ENCODE data around the gene FOXN3. TPM values are rescaled to one million over a fixed set of nuclear protein-coding genes. Genes with fewer than 3 reads are reported as not detected.

Gene FOXN3
- total RNA-seq, 1 experiment from 2014 or later: 13.8 TPM

- Histone ChIP-seq H3K9me2 (replicated peaks; ENCODE audit: insufficient read depth, low read length) (no peaks in the 10 kb centered on the region), H3K9ac (ENCODE audit: low read length) (no peak overlapping the region), H3K4me2 (ENCODE audit: low read depth, low read length, poor library complexity, severe bottlenecking) (no peak overlapping the region), H4K20me1 (ENCODE audit: insufficient read depth, low read depth, low read length) (no peaks in the 10 kb centered on the region), H2AFZ (ENCODE audit: low read length) (no peak overlapping the region), H3K27me3 (ENCODE audit: low read length) (peaks cover 2% of the 10 kb centered on the region; the same call in 1 of the 2 replicates), H3K9me3 (ENCODE audit: low read length) (no peaks in the 10 kb centered on the region), H3K79me2 (ENCODE audit: low read length) (no peaks in the 10 kb centered on the region), H3K36me3 (ENCODE audit: insufficient read depth, low read length) (no peaks in the 10 kb centered on the region), H3K27ac (ENCODE audit: low read length) (no peak overlapping the region), H3K4me1 (ENCODE audit: low read length) (no peaks in the 10 kb centered on the region), H3K4me3 (ENCODE audit: low read length) (no peak overlapping the region)
- no peak for DNase-seq
Measured at GRCh38 chr14:89317051-89317691, 99.9 kb downstream of the FOXN3 start.

DNA sequence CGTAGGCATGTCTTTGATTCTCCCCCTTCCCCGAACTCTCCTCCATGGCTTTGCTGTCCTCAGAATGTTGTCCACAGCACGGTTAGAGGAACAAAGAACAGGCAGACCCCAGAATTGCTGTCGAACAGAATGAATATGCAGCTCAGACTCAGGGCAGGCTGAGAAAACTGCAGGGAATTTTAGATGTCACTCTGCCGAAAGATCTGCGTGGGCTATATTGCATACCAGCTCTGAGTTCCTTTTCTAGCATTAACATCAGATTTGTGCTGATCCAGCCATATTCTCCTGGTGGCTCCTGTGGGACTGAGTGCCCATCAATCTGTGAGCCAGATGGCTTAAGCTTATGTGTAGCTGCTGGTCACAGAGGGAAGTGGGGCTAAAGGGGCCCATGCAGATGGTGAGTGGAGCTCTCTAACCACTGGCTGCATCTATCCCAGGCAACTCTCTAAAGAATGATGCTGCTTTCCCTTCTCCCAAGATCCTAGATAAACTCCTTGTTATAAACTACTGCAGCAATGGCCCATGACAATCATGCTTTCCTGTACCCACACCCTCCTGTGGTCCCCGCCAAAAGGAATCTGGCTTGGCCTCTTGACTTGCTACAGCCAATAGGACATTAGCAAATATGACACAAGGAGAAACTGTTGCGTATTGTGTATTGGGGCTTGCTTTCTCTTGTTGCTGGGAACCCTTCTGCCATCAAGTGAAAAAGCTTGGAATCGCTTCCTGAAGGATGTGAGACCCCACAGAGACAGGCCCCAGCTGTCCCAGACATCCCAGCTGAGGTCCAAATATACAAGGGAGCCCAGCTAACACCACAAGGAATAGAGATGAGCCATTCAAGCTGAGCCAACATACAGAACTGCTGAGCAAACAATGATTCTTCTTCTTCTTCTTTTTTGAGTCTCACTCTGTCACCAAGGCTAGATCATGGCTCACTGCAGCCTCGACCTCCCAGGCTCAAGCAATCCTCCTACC is 101.3 kb downstream of the FOXN3 start:
- Histone ChIP-seq H3K9ac (ENCODE audit: low read length) (no peak overlapping the region), H4K20me1 (ENCODE audit: insufficient read depth, low read depth, low read length) (no peaks in the 10 kb centered on the region), H3K27me3 (ENCODE audit: low read length) (0 out of 2 replicates have a peak, but pooled peaks cover 2% of the 10 kb centered on the region), H3K4me2 (ENCODE audit: low read depth, low read length, poor library complexity, severe bottlenecking) (no peak overlapping the region), H2AFZ (ENCODE audit: low read length) (no peak overlapping the region), H3K79me2 (ENCODE audit: low read length) (no peaks in the 10 kb centered on the region), H3K27ac (ENCODE audit: low read length) (no peak overlapping the region), H3K4me3 (ENCODE audit: low read length) (no peak overlapping the region), H3K4me1 (ENCODE audit: low read length) (no peaks in the 10 kb centered on the region), H3K9me3 (ENCODE audit: low read length) (no peaks in the 10 kb centered on the region), H3K9me2 (replicated peaks; ENCODE audit: insufficient read depth, low read length) (no peaks in the 10 kb centered on the region), H3K36me3 (ENCODE audit: insufficient read depth, low read length) (no peaks in the 10 kb centered on the region)
- DNase-seq: no peak

DNA sequence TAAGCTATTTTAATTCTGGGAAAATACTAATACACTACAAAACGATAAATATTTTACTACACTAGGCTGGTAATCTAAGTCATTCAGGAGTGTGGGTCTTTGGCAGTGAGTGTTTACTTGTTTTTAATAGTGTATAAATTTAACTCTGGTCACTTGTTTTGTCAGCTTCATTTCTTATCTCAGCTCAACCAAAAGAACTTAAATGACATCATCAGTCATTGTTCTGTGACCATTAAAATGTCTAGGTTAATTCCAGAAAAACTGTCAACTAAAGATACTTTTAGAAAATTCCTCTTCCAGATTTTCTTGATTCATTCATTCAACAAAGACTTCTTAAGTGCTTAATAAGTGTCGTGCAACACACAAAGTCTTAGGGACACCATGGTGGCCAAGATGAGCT is 102.8 kb downstream of the FOXN3 start:
- no peak overlapping the region for H3K9ac ChIP-seq (ENCODE audit: low read length)
- H3K36me3 ChIP-seq (ENCODE audit: insufficient read depth, low read length): no peaks in the 10 kb centered on the region
- H3K4me1 ChIP-seq (ENCODE audit: low read length): no peaks in the 10 kb centered on the region
- no peak overlapping the region for H2AFZ ChIP-seq (ENCODE audit: low read length)
- H3K9me2 ChIP-seq (replicated peaks; ENCODE audit: insufficient read depth, low read length): no peaks in the 10 kb centered on the region
- no peaks in the 10 kb centered on the region for H3K9me3 ChIP-seq (ENCODE audit: low read length)
- H3K27me3 ChIP-seq (ENCODE audit: low read length): 0 out of 2 replicates have a peak, but pooled peaks cover 2% of the 10 kb centered on the region
- H3K4me2 ChIP-seq (ENCODE audit: low read depth, low read length, poor library complexity, severe bottlenecking): no peak overlapping the region
- H3K27ac ChIP-seq (ENCODE audit: low read length): no peak overlapping the region
- H4K20me1 ChIP-seq (ENCODE audit: insufficient read depth, low read depth, low read length): no peaks in the 10 kb centered on the region
- H3K79me2 ChIP-seq (ENCODE audit: low read length): no peaks in the 10 kb centered on the region
- DNase-seq: no peak
- no peak overlapping the region for H3K4me3 ChIP-seq (ENCODE audit: low read length)

DNA sequence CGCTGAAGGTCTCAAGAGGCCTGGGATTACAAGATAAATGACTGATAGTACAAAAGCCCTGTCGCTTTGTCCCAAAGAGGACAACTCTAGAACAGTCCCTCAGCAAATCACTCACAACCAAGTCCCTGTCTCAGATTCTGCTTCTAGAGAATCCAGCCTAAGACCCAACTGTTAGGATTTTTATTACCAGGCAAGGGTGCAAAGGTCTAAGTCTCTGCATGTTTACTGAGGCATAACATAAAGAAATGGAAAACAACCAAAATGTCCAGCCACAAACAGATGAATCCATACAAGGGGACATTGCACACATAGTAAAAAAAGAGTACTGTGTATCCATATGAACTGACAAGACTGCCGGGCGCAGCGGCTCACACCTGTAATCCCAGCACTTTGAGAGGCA is 104.1 kb downstream of the FOXN3 start:
- Histone ChIP-seq H3K9me2 (replicated peaks; ENCODE audit: insufficient read depth, low read length) (no peaks in the 10 kb centered on the region), H2AFZ (ENCODE audit: low read length) (no peak overlapping the region), H3K4me3 (ENCODE audit: low read length) (no peak overlapping the region), H3K9me3 (ENCODE audit: low read length) (no peaks in the 10 kb centered on the region), H3K4me1 (ENCODE audit: low read length) (no peaks in the 10 kb centered on the region), H3K27ac (ENCODE audit: low read length) (no peak overlapping the region), H3K4me2 (ENCODE audit: low read depth, low read length, poor library complexity, severe bottlenecking) (no peak overlapping the region), H3K79me2 (ENCODE audit: low read length) (no peaks in the 10 kb centered on the region), H3K27me3 (ENCODE audit: low read length) (no peaks in the 10 kb centered on the region), H3K9ac (ENCODE audit: low read length) (no peak overlapping the region), H3K36me3 (ENCODE audit: insufficient read depth, low read length) (no peaks in the 10 kb centered on the region), H4K20me1 (ENCODE audit: insufficient read depth, low read depth, low read length) (no peaks in the 10 kb centered on the region; the same call in 1 of the 2 replicates)
- DNase-seq: no peak

- Histone ChIP-seq H3K79me2 (ENCODE audit: low read length) (no peaks in the 10 kb centered on the region), H3K4me2 (ENCODE audit: low read depth, low read length, poor library complexity, severe bottlenecking) (no peak overlapping the region), H3K9me2 (replicated peaks; ENCODE audit: insufficient read depth, low read length) (no peaks in the 10 kb centered on the region), H4K20me1 (ENCODE audit: insufficient read depth, low read depth, low read length) (no peaks in the 10 kb centered on the region; the same call in 1 of the 2 replicates), H2AFZ (ENCODE audit: low read length) (no peak overlapping the region), H3K9me3 (ENCODE audit: low read length) (no peaks in the 10 kb centered on the region), H3K4me3 (ENCODE audit: low read length) (no peak overlapping the region), H3K36me3 (ENCODE audit: insufficient read depth, low read length) (no peaks in the 10 kb centered on the region), H3K27ac (ENCODE audit: low read length) (no peak overlapping the region), H3K27me3 (ENCODE audit: low read length) (no peaks in the 10 kb centered on the region), H3K9ac (ENCODE audit: low read length) (no peak overlapping the region), H3K4me1 (ENCODE audit: low read length) (peaks cover 20% of the 10 kb centered on the region)
- no peak for DNase-seq
Measured at GRCh38 chr14:89310211-89310610, 106.8 kb downstream of the FOXN3 start.

DNA sequence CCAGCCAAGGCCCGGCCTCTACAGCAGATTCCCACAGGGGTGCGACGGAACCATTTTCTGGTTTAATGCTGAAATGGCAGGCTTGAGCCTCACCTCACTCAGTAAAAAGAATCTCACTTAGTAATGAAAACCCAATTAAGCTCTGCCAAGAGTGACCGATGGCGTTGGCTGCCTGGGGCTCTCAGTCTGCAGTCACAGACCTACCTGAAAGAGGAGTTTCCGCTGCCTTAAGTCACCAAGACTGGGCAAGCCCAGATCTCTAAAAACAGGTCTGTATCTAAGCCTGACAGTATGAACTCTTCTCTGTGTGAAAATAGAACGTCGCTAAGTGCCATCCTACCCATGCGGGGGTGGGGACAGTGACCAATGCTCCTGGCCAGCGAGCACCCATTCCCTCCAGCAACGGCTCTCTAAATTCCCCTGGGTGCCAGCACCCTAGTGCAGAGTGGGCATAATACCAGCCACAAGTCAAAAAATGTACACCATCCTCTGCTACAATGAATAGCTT is 107.3 kb downstream of the FOXN3 start:
- no peaks in the 10 kb centered on the region for H3K9me2 ChIP-seq (replicated peaks; ENCODE audit: insufficient read depth, low read length)
- no peaks in the 10 kb centered on the region for H3K27me3 ChIP-seq (ENCODE audit: low read length)
- DNase-seq: no peak
- H3K9me3 ChIP-seq (ENCODE audit: low read length): no peaks in the 10 kb centered on the region
- no peak overlapping the region for H3K9ac ChIP-seq (ENCODE audit: low read length)
- no peaks in the 10 kb centered on the region for H3K36me3 ChIP-seq (ENCODE audit: insufficient read depth, low read length)
- H3K4me2 ChIP-seq (ENCODE audit: low read depth, low read length, poor library complexity, severe bottlenecking): no peak overlapping the region
- peaks cover 25% of the 10 kb centered on the region for H3K4me1 ChIP-seq (ENCODE audit: low read length)
- no peaks in the 10 kb centered on the region; the same call in 1 of the 2 replicates for H4K20me1 ChIP-seq (ENCODE audit: insufficient read depth, low read depth, low read length)
- no peaks in the 10 kb centered on the region for H3K79me2 ChIP-seq (ENCODE audit: low read length)
- H3K27ac ChIP-seq (ENCODE audit: low read length): no peak overlapping the region
- H2AFZ ChIP-seq (ENCODE audit: low read length): no peak overlapping the region
- H3K4me3 ChIP-seq (ENCODE audit: low read length): no peak overlapping the region

- no peaks in the 10 kb centered on the region for H3K27me3 ChIP-seq (ENCODE audit: low read length)
- H3K4me3 ChIP-seq (ENCODE audit: low read length): no peak overlapping the region
- no peaks in the 10 kb centered on the region; the same call in 1 of the 2 replicates for H4K20me1 ChIP-seq (ENCODE audit: insufficient read depth, low read depth, low read length)
- no peak overlapping the region for H3K27ac ChIP-seq (ENCODE audit: low read length)
- no peak for DNase-seq
- no peak overlapping the region for H2AFZ ChIP-seq (ENCODE audit: low read length)
- no peak overlapping the region for H3K9ac ChIP-seq (ENCODE audit: low read length)
- H3K79me2 ChIP-seq (ENCODE audit: low read length): no peaks in the 10 kb centered on the region
- no peaks in the 10 kb centered on the region for H3K9me2 ChIP-seq (replicated peaks; ENCODE audit: insufficient read depth, low read length)
- no peaks in the 10 kb centered on the region for H3K36me3 ChIP-seq (ENCODE audit: insufficient read depth, low read length)
- no peak overlapping the region for H3K4me2 ChIP-seq (ENCODE audit: low read depth, low read length, poor library complexity, severe bottlenecking)
- no peaks in the 10 kb centered on the region for H3K9me3 ChIP-seq (ENCODE audit: low read length)
- H3K4me1 ChIP-seq (ENCODE audit: low read length): peaks cover 38% of the 10 kb centered on the region
Measured at GRCh38 chr14:89308232-89308959, 108.6 kb downstream of the FOXN3 start.

Data from Karpas-422 (cell line).